Calu3 (cell line): Measurements from ENCODE around the gene TET2. TPM values are rescaled to one million over a fixed set of nuclear protein-coding genes. Genes with fewer than 3 reads are reported as not detected.

ENCODE experiments used
- BruUV-seq: library from RNA; stranded (reverse); fragments of 400-500 nt; replicated peaks from 2 replicates; lab custom pipeline; 2021; lab: Mats Ljungman, UMichigan
- CTCF ChIA-PET: fragments of 300-600 bp; sonication (Branson Sonifier 250); formaldehyde crosslinking; loops from one replicate; lab custom pipeline; 2022; ENCODE audit warnings: antibody characterized with exemption; lab: Charles Lee
- DNase-seq: peaks from one replicate; pipeline ENCODE4 v3.0.0; 2022
- H3K27ac Mint-ChIP-seq: one replicate; pipeline ENCODE4 v1.8.0; 2022; ENCODE audit warnings: mixed read lengths; ENCODE audit not compliant: unreplicated experiment
- H3K27me3 Mint-ChIP-seq: one replicate; pipeline ENCODE4 v1.8.0; 2022; ENCODE audit warnings: mixed read lengths; ENCODE audit not compliant: unreplicated experiment
- H3K36me3 Mint-ChIP-seq: one replicate; pipeline ENCODE4 v1.8.0; 2022; ENCODE audit warnings: mild to moderate bottlenecking, moderate library complexity, mixed read lengths; ENCODE audit not compliant: insufficient read depth, unreplicated experiment
- H3K4me1 Mint-ChIP-seq: one replicate; pipeline ENCODE4 v1.8.0; 2022; ENCODE audit warnings: mild to moderate bottlenecking, low read depth, mixed read lengths; ENCODE audit not compliant: unreplicated experiment
- H3K4me3 Mint-ChIP-seq: one replicate; pipeline ENCODE4 v1.8.0; 2022; ENCODE audit warnings: mild to moderate bottlenecking, low read depth, moderate library complexity, mixed read lengths; ENCODE audit not compliant: unreplicated experiment
- H3K9me3 Mint-ChIP-seq: one replicate; pipeline ENCODE4 v1.8.0; 2022; ENCODE audit warnings: low read depth, mixed read lengths; ENCODE audit not compliant: unreplicated experiment
- CTCF ChIP-seq: fragments of 200-600 bp; IDR thresholded peaks from one replicate; pipeline ENCODE4 v1.8.0; 2022; ENCODE audit warnings: antibody characterized with exemption; ENCODE audit not compliant: unreplicated experiment
- intact Hi-C: fragments of 100-400 bp; cut with micrococcal nuclease; formaldehyde crosslinking; loops from one replicate; pipeline ENCODE4 v1.10.0; 2022; ENCODE audit not compliant: unreplicated experiment
- total RNA-seq: library from RNA; stranded (reverse); gene quantifications from 2 replicates; pipeline ENCODE4 v1.2.3, GENCODE V29; 2022

The TET2 gene
- total RNA-seq, 1 experiment from 2014 or later, result 19.2 TPM

GRCh38 chr4:105150503-105150902 is 3.8 kb downstream of the TET2 start:
- CTCF ChIA-PET, result no interaction called here
- H3K4me3 Mint-ChIP-seq, result no peak overlapping the region
- peaks cover 25% of the 10 kb centered on the region for H3K36me3 Mint-ChIP-seq
- no peak overlapping the region for H3K27ac Mint-ChIP-seq
- no peaks in the 10 kb centered on the region for H3K9me3 Mint-ChIP-seq
- no TSS peak for BruUV-seq
- H3K4me1 Mint-ChIP-seq, result peaks cover 4% of the 10 kb centered on the region
- H3K27me3 Mint-ChIP-seq, result no peaks in the 10 kb centered on the region
- no peak for DNase-seq
- TF ChIP-seq CTCF, result no peak
- intact Hi-C loops, result no loop called here

GRCh38 chr4:105153749-105154148 is 7.1 kb downstream of the TET2 start:
- intact Hi-C loops, result no loop called here

GRCh38 chr4:105154576-105154975 is 7.9 kb downstream of the TET2 start:
- CTCF ChIA-PET, result interaction anchor here (0.5 kb wide), 1 partner anchor 32 kb away, joined by 4 read pairs; no protein-coding TSS in a partner anchor
- intact Hi-C loops, result no loop called here
- no peaks in the 10 kb centered on the region for H3K27me3 Mint-ChIP-seq
- H3K27ac Mint-ChIP-seq, result no peak overlapping the region
- no peak for TF ChIP-seq CTCF
- DNase-seq, result no peak
- no peaks in the 10 kb centered on the region for H3K4me1 Mint-ChIP-seq
- H3K9me3 Mint-ChIP-seq, result no peaks in the 10 kb centered on the region
- H3K4me3 Mint-ChIP-seq, result no peak overlapping the region
- no peaks in the 10 kb centered on the region for H3K36me3 Mint-ChIP-seq
- BruUV-seq, result no TSS peak

More at GRCh38 chr4:105153749-105154148, 7.1 kb downstream of the TET2 start:
- Mint-ChIP-seq H3K36me3 (no peaks in the 10 kb centered on the region), H3K27ac (no peak overlapping the region), H3K4me1 (no peaks in the 10 kb centered on the region), H3K9me3 (no peaks in the 10 kb centered on the region), H3K4me3 (no peak overlapping the region), H3K27me3 (no peaks in the 10 kb centered on the region)
- DNase-seq, result no peak
- BruUV-seq, result no TSS peak
- no peak for TF ChIP-seq CTCF
- CTCF ChIA-PET, result interaction anchor here (0.5 kb wide), 1 partner anchor 33 kb away, joined by 4 read pairs; no protein-coding TSS in a partner anchor

- Mint-ChIP-seq H3K9me3 (no peaks in the 10 kb centered on the region), H3K36me3 (no peaks in the 10 kb centered on the region), H3K4me3 (no peak overlapping the region), H3K4me1 (no peaks in the 10 kb centered on the region), H3K27ac (no peak overlapping the region), H3K27me3 (no peaks in the 10 kb centered on the region)
- DNase-seq, result no peak
- no peak for TF ChIP-seq CTCF
- BruUV-seq, result no TSS peak
- intact Hi-C loops, result no loop called here
- CTCF ChIA-PET, result no interaction called here
Measured at GRCh38 chr4:105155426-105155825, 8.8 kb downstream of the TET2 start.
